ENCODE data around the gene SPATC1L.

DNA sequence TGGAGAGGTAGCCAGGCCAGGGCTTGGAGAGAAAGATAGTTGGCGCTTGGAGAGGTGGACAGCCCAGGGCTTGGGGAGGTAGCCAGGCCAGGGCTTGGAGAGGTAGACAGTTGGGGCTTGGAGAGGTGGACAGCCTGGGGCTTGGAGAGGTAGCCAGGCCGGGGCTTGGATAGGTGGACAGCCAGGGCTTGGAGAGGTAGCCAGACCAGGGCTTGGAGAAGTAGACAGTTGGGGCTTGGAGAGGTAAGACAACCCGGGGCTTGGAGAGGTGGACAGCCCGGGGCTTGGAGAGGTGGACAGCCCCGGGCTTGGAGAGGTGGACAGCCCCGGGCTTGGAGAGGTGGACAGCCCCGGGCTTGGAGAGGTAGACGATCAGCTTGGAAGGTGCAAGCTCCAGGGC lies 36.6 kb upstream of the SPATC1L start:
- TF ChIP-seq TAF1 (IDR thresholded peaks at IDR 0.05; ENCODE audit: borderline replicate concordance, insufficient read depth, low read length) (no peak), SIN3A (IDR thresholded peaks at IDR 0.05; ENCODE audit: borderline replicate concordance, insufficient read depth, low read length) (no peak)
